ENCODE results near the gene SELENOO. TPM values are rescaled to one million over a fixed set of nuclear protein-coding genes. Genes with fewer than 3 reads are reported as not detected.

Gene SELENOO
- total RNA-seq, 1 donor from 2014 or later: 12.0 TPM

DNA sequence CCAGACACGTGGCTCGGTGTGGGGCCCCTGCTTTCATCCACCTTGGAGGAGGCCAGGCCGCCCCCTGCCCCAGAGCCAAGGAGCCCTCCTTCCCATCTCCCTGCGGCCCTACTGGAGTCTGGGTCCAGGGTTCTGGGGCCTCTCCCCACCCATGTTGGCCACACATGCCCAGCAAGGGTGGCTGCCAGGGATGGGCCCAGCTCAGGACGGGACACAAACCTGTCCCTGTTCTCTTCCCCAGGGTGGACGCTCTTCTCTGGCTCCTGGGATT is 25.7 kb upstream of the SELENOO start:
- TF ChIP-seq CTCF (IDR thresholded peaks at IDR 0.05; ENCODE audit: insufficient read depth, low read length, poor library complexity, severe bottlenecking): no peak
- H3K36me3 ChIP-seq (ENCODE audit: control insufficient read depth, insufficient read depth, low read length): no peaks in the 10 kb centered on the region

DNA sequence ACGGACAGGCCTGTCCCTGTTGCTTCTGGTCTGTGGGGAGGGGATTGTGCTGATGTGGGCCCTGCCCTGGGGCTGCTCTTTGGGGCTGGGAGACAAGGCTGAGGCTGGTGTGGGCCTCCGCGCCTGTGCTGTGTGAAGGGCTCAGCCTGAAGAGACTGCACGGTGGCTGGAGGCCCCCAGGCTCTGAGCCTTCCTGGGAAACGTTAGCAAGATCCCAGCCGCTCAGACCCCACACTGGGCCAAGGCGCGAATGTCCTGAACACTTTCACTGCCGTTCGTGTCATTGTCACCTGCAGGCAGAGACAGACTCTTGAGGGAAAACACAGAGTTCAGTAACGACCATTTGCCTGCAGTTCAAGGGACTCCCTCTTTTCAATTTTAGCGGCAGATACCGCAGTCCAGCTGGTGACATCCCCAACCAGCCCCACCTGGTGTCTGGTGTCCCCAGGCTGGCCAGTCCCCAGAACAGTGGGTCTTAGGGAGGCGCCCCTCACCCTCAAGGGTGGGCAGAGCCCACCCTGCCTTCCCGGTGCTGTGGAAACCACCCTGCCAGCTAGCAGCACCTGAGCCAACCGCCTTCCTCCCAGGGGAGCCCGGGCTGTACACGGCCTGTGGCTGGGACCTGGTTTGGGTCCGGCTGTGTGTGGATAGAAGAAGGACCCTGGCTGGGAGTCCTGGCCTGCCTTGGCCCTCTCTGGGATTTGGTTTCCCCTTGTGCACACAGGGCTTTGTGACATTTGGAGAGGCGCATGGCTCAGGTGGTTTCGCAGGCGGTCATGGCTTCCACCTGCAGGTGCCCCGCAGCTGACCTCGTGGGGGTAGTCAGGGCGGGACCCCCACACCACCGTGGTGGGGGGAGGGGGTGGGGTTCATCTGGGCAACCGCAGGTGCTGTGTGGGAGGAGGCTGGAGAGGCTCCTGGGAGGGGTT is 24.6 kb upstream of the SELENOO start:
- no peak for DNase-seq (ENCODE audit: low read depth)
- no peak for TF ChIP-seq CTCF (IDR thresholded peaks at IDR 0.05; ENCODE audit: insufficient read depth, low read length, poor library complexity, severe bottlenecking)

More for the DNA sequence above, 25.7 kb upstream of the SELENOO start:
- Histone ChIP-seq H3K27me3 (ENCODE audit: control insufficient read depth, insufficient read depth, low read length) (peaks cover 30% of the 10 kb centered on the region), H3K4me3 (ENCODE audit: low read depth, low read length) (no peak overlapping the region)
- no peak for DNase-seq (ENCODE audit: low read depth)

GRCh38 chr22:50176850-50177536 is 23.8 kb upstream of the SELENOO start:
- Histone ChIP-seq H3K36me3 (ENCODE audit: control insufficient read depth, insufficient read depth, low read length) (no peaks in the 10 kb centered on the region), H3K27me3 (ENCODE audit: control insufficient read depth, insufficient read depth, low read length) (peaks cover 16% of the 10 kb centered on the region), H3K4me3 (ENCODE audit: low read depth, low read length) (no peak overlapping the region)
- TF ChIP-seq CTCF (IDR thresholded peaks at IDR 0.05; ENCODE audit: insufficient read depth, low read length, poor library complexity, severe bottlenecking): no peak
- no peak for DNase-seq (ENCODE audit: low read depth)

More for the DNA sequence above, 24.6 kb upstream of the SELENOO start:
- Histone ChIP-seq H3K27me3 (ENCODE audit: control insufficient read depth, insufficient read depth, low read length) (peaks cover 24% of the 10 kb centered on the region), H3K4me3 (ENCODE audit: low read depth, low read length) (no peak overlapping the region), H3K36me3 (ENCODE audit: control insufficient read depth, insufficient read depth, low read length) (no peaks in the 10 kb centered on the region)

GRCh38 chr22:50177537-50178470 is 23.0 kb upstream of the SELENOO start:
- TF ChIP-seq CTCF (IDR thresholded peaks at IDR 0.05; ENCODE audit: insufficient read depth, low read length, poor library complexity, severe bottlenecking): no peak
- no peak overlapping the region for H3K4me3 ChIP-seq (ENCODE audit: low read depth, low read length)
- H3K36me3 ChIP-seq (ENCODE audit: control insufficient read depth, insufficient read depth, low read length): no peaks in the 10 kb centered on the region
- H3K27me3 ChIP-seq (ENCODE audit: control insufficient read depth, insufficient read depth, low read length): peaks cover 13% of the 10 kb centered on the region
- no peak for DNase-seq (ENCODE audit: low read depth)

- TF ChIP-seq CTCF (IDR thresholded peaks at IDR 0.05; ENCODE audit: insufficient read depth, low read length, poor library complexity, severe bottlenecking): no peak
- no peak for DNase-seq (ENCODE audit: low read depth)
- Histone ChIP-seq H3K4me3 (ENCODE audit: low read depth, low read length) (no peak overlapping the region), H3K36me3 (ENCODE audit: control insufficient read depth, insufficient read depth, low read length) (no peaks in the 10 kb centered on the region), H3K27me3 (ENCODE audit: control insufficient read depth, insufficient read depth, low read length) (peaks cover 13% of the 10 kb centered on the region)
Observed at GRCh38 chr22:50178471-50178864, 22.3 kb upstream of the SELENOO start.
